ENCODE data around the gene NAPSA.

DNA sequence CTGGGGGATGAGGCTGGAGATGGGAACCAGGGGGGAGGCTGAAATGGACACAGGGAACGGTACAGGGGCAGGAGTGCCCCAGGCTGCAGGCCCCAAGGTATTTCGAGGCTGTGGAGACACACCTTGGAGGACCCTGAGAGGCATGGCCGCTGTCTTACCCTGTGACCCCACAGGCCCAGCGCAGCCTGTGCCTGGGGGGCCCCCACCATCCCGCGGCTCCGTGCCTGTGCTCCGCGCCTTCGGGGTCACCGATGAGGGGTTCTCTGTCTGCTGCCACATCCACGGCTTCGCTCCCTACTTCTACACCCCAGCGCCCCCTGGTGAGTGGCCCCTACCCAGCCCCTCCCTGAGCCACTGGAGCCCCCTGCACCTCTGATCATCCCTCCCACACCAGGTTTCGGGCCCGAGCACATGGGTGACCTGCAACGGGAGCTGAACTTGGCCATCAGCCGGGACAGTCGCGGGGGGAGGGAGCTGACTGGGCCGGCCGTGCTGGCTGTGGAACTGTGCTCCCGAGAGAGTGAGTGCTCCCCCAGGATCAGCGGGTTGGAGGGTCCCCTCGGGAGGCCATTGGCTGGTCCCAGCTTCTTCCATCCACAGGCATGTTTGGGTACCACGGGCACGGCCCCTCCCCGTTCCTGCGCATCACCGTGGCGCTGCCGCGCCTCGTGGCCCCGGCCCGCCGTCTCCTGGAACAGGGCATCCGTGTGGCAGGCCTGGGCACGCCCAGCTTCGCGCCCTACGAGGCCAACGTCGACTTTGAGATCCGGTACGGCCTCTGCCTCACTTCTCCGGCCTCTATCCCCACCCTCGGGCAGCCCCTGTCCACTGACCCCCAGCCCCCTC, 36.4 kb upstream of the NAPSA start:
- TF ChIP-seq, protein P1, sequence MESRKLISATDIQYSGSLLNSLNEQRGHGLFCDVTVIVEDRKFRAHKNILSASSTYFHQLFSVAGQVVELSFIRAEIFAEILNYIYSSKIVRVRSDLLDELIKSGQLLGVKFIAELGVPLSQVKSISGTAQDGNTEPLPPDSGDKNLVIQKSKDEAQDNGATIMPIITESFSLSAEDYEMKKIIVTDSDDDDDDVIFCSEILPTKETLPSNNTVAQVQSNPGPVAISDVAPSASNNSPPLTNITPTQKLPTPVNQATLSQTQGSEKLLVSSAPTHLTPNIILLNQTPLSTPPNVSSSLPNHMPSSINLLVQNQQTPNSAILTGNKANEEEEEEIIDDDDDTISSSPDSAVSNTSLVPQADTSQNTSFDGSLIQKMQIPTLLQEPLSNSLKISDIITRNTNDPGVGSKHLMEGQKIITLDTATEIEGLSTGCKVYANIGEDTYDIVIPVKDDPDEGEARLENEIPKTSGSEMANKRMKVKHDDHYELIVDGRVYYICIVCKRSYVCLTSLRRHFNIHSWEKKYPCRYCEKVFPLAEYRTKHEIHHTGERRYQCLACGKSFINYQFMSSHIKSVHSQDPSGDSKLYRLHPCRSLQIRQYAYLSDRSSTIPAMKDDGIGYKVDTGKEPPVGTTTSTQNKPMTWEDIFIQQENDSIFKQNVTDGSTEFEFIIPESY (IDR thresholded peaks at IDR 0.05; ENCODE audit: borderline replicate concordance, low read depth) = no peak
- TF ChIP-seq, protein P2, sequence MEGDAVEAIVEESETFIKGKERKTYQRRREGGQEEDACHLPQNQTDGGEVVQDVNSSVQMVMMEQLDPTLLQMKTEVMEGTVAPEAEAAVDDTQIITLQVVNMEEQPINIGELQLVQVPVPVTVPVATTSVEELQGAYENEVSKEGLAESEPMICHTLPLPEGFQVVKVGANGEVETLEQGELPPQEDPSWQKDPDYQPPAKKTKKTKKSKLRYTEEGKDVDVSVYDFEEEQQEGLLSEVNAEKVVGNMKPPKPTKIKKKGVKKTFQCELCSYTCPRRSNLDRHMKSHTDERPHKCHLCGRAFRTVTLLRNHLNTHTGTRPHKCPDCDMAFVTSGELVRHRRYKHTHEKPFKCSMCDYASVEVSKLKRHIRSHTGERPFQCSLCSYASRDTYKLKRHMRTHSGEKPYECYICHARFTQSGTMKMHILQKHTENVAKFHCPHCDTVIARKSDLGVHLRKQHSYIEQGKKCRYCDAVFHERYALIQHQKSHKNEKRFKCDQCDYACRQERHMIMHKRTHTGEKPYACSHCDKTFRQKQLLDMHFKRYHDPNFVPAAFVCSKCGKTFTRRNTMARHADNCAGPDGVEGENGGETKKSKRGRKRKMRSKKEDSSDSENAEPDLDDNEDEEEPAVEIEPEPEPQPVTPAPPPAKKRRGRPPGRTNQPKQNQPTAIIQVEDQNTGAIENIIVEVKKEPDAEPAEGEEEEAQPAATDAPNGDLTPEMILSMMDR (IDR thresholded peaks at IDR 0.05) = no peak
- TF ChIP-seq, protein P3, sequence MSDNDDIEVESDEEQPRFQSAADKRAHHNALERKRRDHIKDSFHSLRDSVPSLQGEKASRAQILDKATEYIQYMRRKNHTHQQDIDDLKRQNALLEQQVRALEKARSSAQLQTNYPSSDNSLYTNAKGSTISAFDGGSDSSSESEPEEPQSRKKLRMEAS (IDR thresholded peaks at IDR 0.05; ENCODE audit: low read depth) = no peak
- TF ChIP-seq RCOR1 (IDR thresholded peaks at IDR 0.05; ENCODE audit: low read length) (no peak), RFX5 (IDR thresholded peaks at IDR 0.05; ENCODE audit: low read length) (no peak), POLR2AphosphoS5 (IDR thresholded peaks at IDR 0.05; ENCODE audit: low read depth, low read length) (no peak), EZH2phosphoT487 (IDR thresholded peaks at IDR 0.05; ENCODE audit: borderline replicate concordance, low read depth) (no peak), TEAD4 (IDR thresholded peaks at IDR 0.05; ENCODE audit: borderline replicate concordance, insufficient read depth) (no peak)
- TF ChIP-seq, protein P4, sequence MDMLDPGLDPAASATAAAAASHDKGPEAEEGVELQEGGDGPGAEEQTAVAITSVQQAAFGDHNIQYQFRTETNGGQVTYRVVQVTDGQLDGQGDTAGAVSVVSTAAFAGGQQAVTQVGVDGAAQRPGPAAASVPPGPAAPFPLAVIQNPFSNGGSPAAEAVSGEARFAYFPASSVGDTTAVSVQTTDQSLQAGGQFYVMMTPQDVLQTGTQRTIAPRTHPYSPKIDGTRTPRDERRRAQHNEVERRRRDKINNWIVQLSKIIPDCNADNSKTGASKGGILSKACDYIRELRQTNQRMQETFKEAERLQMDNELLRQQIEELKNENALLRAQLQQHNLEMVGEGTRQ (IDR thresholded peaks at IDR 0.05; ENCODE audit: borderline replicate concordance, low read depth, low read length) = no peak
